Caki2 (cell line): ENCODE data around the gene RHBDF1. TPM values are rescaled to one million over a fixed set of nuclear protein-coding genes. Genes with fewer than 3 reads are reported as not detected.
"Not testable (repeated sequence)": the region's sequence is repeated elsewhere in the genome, so short reads cannot be mapped to it uniquely, and the experiment has no call there.

Source experiments
- DNase-seq: peaks from one replicate; pipeline ENCODE4 v3.0.0-alpha.2; 2015; ENCODE audit warnings: low read depth
- in situ Hi-C: cut with HindIII; loops from 2 replicates; pipeline ENCODE4 v1.10.0; 2016; ENCODE audit warnings: low sequenced_read_pairs, low pct_unique_long_range_greater_than_20kb, mixed read lengths
- total RNA-seq: library from RNA; depleted of rRNA; stranded (reverse); fragments of >200 nt; shearing (Covaris generic); gene quantifications from 2 replicates; pipeline ENCODE4 v1.2.3, GENCODE V29; 2014; ENCODE audit warnings: low replicate concordance

RHBDF1 gene
- total RNA-seq, 1 experiment from 2014 or later: 19.5 TPM

- in situ Hi-C loops: no loop called here
Observed at GRCh38 chr16:45454-45853, 27.0 kb downstream of the RHBDF1 start.

GRCh38 chr16:44655-45054 lies 27.8 kb downstream of the RHBDF1 start:
- DNase-seq: no peak
- in situ Hi-C loops: no loop called here

More at GRCh38 chr16:45454-45853, 27.0 kb downstream of the RHBDF1 start:
- DNase-seq: no peak

- in situ Hi-C loops: no loop called here
- no peak for DNase-seq
Observed at GRCh38 chr16:43294-43693, 29.1 kb downstream of the RHBDF1 start.

DNA sequence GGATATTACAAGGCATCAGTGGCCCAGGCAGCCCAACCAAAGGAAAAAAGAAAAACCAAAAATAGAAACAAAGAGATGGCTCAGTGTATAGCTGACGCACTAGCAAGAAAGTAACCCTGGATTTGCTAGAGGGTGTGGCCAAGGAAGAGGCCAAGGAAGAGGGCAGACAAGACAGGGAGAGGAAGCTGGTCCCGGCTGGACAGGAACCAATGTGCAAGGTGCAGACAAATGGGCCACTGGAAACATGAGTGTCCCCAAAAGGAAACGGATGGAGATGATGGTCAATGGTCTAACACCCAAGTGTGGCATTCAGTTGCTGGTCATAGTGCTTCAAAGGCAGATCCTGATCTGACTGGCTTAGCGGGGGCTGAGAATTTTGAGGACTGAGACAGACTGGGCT lies 29.7 kb downstream of the RHBDF1 start:
- DNase-seq: no peak
- in situ Hi-C loops: no loop called here

DNA sequence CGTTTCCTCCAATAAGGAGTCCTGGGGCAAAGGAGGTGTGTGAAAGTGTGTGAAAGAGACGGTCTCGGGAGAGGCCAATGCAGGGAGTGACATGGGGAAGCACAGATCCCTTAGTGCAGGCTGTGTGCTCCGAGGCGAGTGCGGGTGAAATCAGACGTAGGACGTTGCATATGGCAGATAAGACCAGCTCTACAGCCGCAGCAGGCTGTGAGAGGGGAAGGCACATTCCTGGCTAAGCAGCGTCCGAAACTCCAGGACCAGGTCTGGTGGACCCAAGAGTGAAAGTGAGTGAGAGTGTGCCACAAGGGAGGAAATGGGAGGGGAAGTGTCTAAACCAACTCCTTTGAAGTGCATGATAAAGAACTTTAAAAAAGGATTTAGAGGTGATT lies 30.4 kb downstream of the RHBDF1 start:
- in situ Hi-C loops: no loop called here
- DNase-seq: no peak

- DNase-seq: no peak
- in situ Hi-C loops: no loop called here
Observed at GRCh38 chr16:41439-42068, 30.9 kb downstream of the RHBDF1 start.

DNA sequence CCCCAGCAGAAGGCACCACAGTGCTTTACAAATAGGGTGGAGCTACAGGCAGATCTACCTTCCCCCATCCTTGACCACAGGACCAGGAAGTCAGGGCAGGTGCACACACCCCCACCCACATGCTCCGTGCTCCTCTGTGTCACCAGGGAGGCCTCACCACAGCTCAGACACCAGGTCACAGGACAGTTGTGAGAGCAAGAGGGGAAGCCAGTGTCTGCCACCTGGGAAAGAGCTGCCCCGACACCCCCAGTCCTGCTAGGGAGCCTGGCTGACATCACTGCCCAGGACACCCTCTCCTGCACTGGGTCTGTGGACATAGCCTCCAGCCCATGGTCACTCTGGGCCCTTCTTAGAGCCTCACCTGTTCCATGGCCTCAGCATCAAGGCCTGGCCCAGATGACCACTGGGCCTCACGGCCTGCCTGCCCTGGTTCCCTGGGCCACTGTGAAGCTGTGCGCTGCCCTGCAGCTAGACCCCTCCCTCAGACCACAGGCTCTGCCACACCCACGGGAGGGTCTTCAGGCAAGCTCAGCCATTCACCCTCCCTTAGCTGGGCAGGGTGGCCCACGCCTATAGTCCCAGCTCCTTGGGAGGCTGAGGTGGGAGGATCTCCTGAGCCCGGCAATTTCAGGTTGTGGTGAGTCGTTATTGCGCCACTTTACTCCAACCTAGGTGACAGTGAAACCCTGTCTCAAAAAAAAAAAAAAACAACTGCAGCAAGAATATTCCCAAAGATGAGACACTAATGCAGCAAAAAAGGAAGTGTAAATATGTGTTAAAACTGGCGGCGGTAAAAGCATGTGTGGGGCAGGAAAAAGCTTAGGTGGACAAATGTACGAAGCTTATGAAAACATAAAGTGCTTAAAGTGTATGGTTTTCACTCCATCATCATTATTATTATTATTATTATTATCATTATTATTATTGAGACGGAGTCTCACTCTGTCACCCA lies 33.2 kb downstream of the RHBDF1 start:
- in situ Hi-C loops: no loop called here

GRCh38 chr16:38206-38605 lies 34.2 kb downstream of the RHBDF1 start:
- in situ Hi-C loops, DNase-seq: not testable (repeated sequence)

More for the DNA sequence above, 33.2 kb downstream of the RHBDF1 start:
- DNase-seq: peak; percentile 57

- in situ Hi-C loops: no loop called here
- DNase-seq: no peak
Observed at GRCh38 chr16:37511-37910, 34.9 kb downstream of the RHBDF1 start.

- in situ Hi-C loops: no loop called here
- no peak for DNase-seq
Observed at GRCh38 chr16:36336-36984, 36.0 kb downstream of the RHBDF1 start.

GRCh38 chr16:35678-36305 lies 36.6 kb downstream of the RHBDF1 start:
- in situ Hi-C loops: no loop called here
- no peak for DNase-seq

- DNase-seq: no peak
- in situ Hi-C loops: no loop called here
Observed at GRCh38 chr16:35011-35677, 37.3 kb downstream of the RHBDF1 start.

DNA sequence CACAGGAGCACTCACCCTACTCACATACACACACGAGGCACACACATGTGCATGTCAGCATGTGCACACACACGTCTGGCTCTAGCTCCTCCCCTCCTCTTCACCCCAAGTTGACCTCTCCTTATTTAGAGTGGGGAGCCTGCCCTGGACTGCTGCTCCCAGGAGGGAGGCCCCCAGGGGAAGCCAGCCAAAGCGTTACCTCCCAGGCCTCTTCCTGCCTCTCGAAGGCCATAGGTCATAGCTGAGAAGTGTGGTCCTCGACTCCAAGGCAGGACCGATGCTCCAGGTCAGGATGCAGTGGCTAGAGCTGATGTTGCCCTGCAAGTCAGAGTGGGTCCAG lies 37.8 kb downstream of the RHBDF1 start:
- in situ Hi-C loops: no loop called here
- no peak for DNase-seq

DNA sequence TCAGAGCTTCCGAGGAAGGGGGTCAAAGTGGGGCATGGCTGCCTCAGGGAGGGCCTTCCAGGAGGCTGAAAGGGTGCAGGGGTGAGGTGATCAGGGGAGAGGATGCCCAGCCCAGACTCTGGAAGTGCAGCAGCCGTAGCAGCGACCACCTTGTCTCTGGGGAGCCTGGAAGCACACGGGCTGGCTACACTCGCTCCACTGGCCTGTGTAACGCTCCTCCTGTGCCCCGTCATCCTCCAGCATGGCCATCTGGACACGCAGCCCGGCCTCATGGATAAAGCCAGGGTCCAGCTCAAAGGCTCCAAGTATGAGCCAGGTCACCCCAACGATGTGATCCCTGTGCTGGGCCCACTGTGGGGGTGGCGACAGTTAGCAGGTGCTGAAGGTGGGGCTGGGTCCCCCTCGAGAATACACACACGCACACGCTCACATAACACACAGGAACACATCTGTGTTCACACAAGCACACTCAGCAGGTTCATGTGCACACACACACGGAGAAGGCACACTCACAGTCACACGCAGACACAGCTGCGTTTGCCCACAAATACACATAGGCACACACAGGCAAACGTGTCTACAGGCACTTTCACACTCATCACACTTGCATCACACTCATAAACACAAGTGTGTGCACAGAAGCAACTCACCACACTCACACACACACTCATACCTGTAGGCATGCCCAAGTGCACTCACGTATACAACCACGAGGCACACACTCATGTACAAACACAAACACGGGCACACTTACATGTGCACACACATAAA lies 38.4 kb downstream of the RHBDF1 start:
- in situ Hi-C loops: no loop called here
- no peak for DNase-seq

- DNase-seq, in situ Hi-C loops: not testable (repeated sequence)
Observed at GRCh38 chr16:33154-33876, 39.1 kb downstream of the RHBDF1 start.

DNA sequence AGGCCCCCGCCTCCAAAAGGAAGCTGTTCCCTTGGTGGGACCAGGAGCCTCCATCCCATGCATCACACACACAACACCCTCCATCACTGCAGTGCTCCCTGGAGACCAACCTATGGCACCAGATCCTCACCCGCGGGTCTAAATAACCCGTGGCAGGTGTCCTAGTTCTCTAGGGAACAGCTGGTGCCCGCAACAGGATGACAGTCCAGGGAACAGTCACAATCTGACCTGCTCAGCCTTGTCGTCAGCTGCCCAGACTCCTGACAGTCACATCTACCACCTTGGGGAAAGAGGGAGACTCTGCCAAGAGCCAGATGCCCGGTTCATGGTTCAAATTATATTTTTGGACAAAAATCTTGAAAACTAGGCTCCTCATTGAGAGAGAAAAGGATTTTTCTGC lies 41.8 kb downstream of the RHBDF1 start:
- in situ Hi-C loops, DNase-seq: not testable (repeated sequence)

GRCh38 chr16:25926-26348 lies 46.5 kb downstream of the RHBDF1 start:
- in situ Hi-C loops, DNase-seq: not testable (repeated sequence)
